GM06990 (cell line): ENCODE measurements around the gene MGST3.

Experiments
- DNase-seq: peaks from one replicate; pipeline ENCODE4 v3.0.0-alpha.2; 2011; ENCODE audit not compliant: insufficient read length; ENCODE audit errors: extremely low read depth
- H3K27me3 ChIP-seq: replicated peaks from 2 replicates; pipeline ENCODE4 v1.6.0; 2011; ENCODE audit warnings: low read length; ENCODE audit not compliant: control insufficient read depth, insufficient read depth
- H3K36me3 ChIP-seq: 2 replicates; pipeline ENCODE4 v1.5.1; 2011; ENCODE audit warnings: low read length; ENCODE audit not compliant: control insufficient read depth, insufficient read depth
- H3K4me3 ChIP-seq: replicated peaks from 2 replicates; pipeline ENCODE4 v1.5.1; 2011; ENCODE audit warnings: low read depth, mild to moderate bottlenecking, control low read depth, low read length
- TF ChIP-seq, protein P1 (sequence below): IDR thresholded peaks from 2 replicates; pipeline ENCODE4 v1.5.1; 2011; ENCODE audit warnings: low read length, control low read depth, mild to moderate bottlenecking, inconsistent platforms; ENCODE audit not compliant: insufficient read depth, poor library complexity, severe bottlenecking

MGST3 gene

DNA sequence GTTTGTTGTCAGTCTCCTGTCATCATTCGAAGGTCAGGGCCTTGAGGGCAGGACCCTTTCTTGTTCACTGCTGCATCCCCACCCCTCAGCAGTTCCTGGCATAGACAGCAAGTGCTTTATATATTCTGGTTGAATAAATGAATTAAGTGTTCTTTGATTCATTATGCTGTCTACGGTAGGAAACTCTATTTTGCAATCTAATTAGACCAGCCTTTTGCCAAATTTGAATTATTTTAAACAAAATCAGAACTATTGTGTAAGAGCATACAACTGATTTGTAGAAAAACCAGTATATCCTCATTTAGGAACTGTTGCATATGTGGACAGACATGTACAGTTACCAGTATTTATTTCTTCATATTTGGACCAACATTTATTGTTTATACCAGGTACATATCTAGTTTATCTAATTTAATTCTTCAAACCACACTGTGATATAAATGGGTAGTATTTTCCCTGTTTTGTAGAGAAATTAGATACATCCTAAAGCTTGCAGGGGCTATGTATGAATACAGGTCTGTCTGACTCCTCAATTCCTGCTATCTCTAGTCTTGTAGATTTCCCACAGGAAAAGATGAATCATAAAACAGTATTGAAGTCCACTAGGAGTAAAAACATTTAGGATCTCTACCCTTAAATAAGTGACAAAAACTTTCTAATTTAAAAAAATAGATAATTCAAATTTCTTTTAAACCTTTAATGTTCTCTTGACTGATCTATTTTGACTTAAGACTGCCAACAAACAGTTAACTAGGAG, 10.4 kb downstream of the MGST3 start:
- DNase-seq = no peak
- no peaks in the 10 kb centered on the region for H3K27me3 ChIP-seq
- H3K4me3 ChIP-seq = no peak overlapping the region
- no peaks in the 10 kb centered on the region for H3K36me3 ChIP-seq
- TF ChIP-seq, protein P1, sequence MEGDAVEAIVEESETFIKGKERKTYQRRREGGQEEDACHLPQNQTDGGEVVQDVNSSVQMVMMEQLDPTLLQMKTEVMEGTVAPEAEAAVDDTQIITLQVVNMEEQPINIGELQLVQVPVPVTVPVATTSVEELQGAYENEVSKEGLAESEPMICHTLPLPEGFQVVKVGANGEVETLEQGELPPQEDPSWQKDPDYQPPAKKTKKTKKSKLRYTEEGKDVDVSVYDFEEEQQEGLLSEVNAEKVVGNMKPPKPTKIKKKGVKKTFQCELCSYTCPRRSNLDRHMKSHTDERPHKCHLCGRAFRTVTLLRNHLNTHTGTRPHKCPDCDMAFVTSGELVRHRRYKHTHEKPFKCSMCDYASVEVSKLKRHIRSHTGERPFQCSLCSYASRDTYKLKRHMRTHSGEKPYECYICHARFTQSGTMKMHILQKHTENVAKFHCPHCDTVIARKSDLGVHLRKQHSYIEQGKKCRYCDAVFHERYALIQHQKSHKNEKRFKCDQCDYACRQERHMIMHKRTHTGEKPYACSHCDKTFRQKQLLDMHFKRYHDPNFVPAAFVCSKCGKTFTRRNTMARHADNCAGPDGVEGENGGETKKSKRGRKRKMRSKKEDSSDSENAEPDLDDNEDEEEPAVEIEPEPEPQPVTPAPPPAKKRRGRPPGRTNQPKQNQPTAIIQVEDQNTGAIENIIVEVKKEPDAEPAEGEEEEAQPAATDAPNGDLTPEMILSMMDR = no peak

DNA sequence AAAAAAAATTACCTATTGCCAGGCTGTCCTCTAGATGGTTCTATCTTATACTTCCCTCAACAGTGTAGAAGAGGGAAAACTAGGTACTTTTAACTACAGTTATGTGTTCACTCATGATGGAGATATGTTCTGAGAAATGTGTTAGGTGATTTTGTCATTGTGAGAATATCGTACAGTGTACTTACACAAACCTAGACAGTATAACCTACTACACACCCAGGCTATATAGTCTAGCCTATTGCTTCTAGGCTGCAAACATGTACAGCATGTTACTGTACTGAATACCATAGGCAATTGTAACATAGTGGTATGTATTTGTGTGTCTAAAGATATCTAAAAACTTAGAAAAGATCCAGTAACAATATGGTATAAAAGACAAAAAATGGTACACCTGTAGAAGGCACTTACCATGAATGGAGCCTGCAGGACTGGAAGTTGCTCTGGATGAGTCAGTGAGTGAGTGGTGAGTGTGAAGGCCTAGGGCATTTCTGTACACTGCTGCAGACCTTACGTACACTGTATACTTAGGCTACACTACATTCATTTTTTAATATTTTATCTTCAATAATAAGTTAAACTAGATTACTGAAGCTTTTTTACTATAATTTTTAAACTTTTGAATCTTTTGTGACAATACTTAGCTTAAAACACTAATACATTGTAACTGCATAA, 13.2 kb downstream of the MGST3 start:
- DNase-seq = no peak
- Histone ChIP-seq H3K27me3 (no peaks in the 10 kb centered on the region), H3K4me3 (no peak overlapping the region), H3K36me3 (no peaks in the 10 kb centered on the region)
- TF ChIP-seq, protein P1 = no peak

DNA sequence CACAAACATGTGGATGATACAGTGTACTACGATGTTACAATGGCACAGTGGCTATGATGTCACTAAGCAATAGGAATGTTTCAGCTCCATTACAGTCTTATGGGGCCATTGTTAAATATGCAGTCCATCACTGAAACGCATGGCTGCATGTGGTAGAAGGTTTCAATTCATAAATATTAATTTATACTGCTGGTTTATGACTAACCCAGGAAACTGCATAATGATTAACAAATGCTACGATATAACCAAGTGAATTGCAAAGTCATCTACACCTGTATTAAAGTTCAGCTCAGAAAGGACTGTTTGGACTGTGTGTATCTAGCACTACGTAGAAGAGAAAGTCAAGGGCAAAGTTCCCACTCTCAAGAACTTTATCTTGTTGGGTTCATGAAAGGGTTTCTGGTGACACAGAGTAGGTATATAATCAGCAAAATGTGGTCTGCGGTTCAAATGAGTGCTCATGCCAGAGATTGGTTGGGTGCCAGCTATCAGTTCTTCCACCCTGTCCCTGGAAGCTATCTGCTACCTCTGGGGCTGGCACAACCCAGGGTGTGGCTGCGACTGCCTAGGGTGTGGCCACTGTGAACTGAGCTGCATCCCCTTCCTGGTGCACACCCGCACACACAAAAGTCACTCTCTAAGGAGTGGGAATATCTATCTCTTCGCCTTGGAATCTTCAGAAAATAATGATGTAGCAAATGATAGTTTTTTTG, 14.8 kb downstream of the MGST3 start:
- H3K36me3 ChIP-seq = no peaks in the 10 kb centered on the region
- TF ChIP-seq, protein P1 = no peak
- H3K27me3 ChIP-seq = no peaks in the 10 kb centered on the region
- H3K4me3 ChIP-seq = no peak overlapping the region
- DNase-seq = no peak

DNA sequence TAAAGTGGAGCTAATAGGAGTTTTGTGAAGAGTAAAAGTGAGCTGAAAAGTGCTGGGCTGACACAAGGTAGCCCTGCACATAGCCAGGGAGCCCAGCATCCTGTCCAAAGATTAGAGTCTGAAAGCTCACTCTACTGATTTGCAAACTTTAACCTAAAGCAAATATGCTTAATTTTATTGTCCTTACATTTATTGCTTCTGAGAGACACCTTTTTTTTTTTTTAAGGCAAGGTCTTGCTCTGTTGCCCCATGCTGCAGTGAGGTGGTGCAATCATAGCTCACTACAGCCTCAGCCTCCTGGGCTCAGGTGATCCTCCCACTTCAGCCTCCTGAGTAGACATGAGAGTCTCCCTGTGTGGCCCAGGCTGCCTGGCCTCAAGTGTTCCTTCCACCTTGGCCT, 16.5 kb downstream of the MGST3 start:
- Histone ChIP-seq H3K36me3 (no peaks in the 10 kb centered on the region), H3K4me3 (no peak overlapping the region), H3K27me3 (no peaks in the 10 kb centered on the region)
- TF ChIP-seq, protein P1 = no peak
- DNase-seq = no peak

DNA sequence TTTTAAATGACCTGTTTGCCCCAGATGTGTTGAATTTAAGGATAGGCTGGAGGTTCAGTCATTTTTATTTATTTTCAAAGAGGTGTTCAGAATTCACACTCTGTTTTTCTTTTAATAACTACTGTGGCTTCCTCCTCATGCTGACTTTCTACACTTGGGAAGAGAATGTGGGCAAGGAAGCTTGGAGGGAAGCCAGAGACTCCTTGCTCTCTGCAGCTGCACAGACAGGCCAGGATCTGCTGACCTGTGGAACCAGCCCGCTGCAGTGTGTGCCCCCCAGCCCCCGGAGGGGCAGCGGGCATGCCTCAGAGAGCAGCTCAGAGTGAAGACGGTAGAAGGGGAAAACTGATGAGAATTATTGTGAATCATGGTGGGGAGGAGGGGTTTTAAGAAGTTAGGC, 16.9 kb downstream of the MGST3 start:
- TF ChIP-seq, protein P1 = no peak
- Histone ChIP-seq H3K27me3 (no peaks in the 10 kb centered on the region), H3K4me3 (no peak overlapping the region), H3K36me3 (no peaks in the 10 kb centered on the region)
- no peak for DNase-seq
